Cardiac fibroblast (primary cell): ENCODE data around the gene HOXC5.

Experiments
- DNase-seq, 2 donors: peaks; one replicate each; pipeline versions ENCODE4 v3.0.0 to v3.0.0-alpha.2; 2010; ENCODE audit warnings: low read depth in 2 of 2
- H3K4me3 ChIP-seq, 2 donors: replicated peaks in 1 of 2; 1 replicate in 1 of 2; 2 replicates in 1 of 2; pipeline ENCODE4 v1.5.1; 2011; ENCODE audit warnings: low read depth in 2 of 2, low read length in 2 of 2, mild to moderate bottlenecking in 2 of 2, moderate library complexity in 1 of 2
- TF ChIP-seq, protein P1 (sequence below): IDR thresholded peaks from one replicate; pipeline ENCODE4 v1.5.1; 2011; ENCODE audit warnings: low read depth, mild to moderate bottlenecking, low read length, inconsistent platforms

Gene HOXC5

DNA sequence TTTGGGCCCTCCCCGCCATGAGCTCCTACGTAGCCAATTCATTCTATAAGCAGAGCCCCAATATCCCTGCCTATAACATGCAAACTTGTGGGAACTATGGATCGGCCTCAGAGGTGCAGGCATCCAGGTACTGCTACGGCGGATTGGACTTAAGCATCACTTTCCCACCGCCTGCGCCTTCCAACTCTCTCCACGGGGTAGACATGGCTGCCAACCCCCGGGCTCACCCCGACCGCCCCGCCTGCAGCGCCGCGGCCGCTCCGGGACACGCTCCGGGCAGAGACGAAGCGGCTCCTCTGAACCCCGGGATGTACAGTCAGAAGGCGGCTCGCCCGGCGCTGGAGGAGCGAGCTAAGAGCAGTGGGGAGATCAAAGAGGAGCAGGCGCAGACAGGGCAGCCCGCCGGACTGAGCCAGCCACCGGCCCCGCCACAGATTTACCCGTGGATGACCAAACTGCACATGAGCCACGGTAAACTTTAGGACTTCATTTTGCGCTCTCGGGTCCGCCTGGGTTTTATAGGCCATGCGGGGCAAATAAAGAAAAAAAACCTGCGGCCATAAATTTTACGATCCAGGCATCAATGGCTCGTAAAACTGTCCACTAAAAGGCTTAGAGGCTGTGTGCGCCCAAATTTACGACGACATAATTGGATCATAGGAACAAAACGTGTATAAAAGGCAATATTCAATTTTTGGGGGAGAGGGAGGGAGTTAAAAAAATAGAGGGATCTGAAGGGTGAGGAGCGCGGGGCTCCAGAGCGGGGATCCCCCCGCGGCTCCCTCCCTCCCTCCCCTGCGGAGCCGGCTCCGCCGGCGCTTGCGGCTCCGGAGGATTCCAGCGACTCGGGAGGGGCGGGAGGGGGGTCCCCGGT lies 493 bp downstream of the HOXC5 start:
- DNase-seq: no peak
- no peak overlapping the region for H3K4me3 ChIP-seq
- TF ChIP-seq, protein P1, sequence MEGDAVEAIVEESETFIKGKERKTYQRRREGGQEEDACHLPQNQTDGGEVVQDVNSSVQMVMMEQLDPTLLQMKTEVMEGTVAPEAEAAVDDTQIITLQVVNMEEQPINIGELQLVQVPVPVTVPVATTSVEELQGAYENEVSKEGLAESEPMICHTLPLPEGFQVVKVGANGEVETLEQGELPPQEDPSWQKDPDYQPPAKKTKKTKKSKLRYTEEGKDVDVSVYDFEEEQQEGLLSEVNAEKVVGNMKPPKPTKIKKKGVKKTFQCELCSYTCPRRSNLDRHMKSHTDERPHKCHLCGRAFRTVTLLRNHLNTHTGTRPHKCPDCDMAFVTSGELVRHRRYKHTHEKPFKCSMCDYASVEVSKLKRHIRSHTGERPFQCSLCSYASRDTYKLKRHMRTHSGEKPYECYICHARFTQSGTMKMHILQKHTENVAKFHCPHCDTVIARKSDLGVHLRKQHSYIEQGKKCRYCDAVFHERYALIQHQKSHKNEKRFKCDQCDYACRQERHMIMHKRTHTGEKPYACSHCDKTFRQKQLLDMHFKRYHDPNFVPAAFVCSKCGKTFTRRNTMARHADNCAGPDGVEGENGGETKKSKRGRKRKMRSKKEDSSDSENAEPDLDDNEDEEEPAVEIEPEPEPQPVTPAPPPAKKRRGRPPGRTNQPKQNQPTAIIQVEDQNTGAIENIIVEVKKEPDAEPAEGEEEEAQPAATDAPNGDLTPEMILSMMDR: no peak

DNA sequence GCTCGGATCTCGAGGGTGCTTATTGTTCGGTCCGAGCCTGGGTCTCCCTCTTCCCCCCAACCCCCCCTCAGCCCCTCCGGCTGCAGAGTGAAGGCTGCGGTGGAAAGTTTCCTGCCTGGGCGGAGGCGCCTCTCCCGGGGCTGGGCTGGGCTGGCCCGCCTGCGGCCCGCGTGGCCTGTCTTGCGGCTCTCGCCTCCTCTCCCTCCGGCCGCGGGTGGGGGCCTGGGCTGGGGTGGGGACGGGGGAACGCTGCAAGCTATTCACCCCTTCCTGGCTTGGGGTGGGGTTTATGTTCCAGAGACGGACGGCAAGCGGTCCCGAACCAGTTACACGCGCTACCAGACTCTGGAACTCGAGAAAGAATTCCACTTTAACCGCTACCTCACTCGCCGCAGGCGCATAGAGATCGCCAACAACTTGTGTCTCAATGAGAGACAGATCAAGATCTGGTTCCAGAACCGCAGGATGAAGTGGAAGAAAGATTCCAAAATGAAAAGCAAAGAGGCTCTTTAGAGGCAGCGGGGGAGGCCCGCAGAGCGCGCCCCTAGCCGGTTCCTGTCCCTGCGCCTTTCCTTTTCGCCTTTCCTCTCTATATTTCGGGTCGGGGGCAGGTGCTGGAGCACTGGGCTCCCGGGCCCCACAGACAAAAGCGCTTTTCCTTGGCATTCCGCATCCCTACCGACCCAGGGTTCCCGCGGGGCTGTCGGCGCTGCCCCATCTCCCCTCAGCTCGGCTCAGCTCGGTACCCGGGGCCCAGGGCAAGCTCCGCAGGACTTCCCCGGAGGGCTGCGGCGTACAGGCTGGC lies 1.3 kb downstream of the HOXC5 start:
- no peak overlapping the region for H3K4me3 ChIP-seq
- TF ChIP-seq, protein P1: no peak
- no peak for DNase-seq

DNA sequence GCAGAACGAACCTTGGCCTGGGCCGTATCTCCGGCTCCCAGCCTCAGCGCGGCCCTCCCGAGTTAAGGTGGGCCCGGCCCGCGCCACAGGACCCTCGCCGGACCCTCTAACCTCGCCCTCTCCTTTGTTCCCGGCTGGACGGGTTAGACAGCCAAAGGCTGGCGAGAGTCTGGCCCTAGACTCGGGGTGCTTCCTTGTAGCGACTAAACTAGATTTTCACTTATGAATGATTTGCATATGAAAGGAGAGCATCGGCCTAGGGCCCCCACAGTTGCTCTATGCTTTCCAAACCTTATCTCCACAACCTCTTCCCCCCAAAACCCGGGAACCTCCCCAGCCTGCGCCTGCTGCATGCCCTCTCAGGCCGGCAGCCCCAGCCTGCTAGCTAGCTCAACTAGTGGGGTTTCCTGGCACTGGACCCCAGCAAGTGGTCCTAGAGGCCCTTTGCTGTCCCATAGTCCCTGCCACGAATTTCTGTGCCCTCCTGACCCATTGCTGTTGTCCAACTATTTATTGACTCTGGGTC lies 2.0 kb downstream of the HOXC5 start:
- no peak overlapping the region for H3K4me3 ChIP-seq
- no peak for DNase-seq
- TF ChIP-seq, protein P1: no peak

DNA sequence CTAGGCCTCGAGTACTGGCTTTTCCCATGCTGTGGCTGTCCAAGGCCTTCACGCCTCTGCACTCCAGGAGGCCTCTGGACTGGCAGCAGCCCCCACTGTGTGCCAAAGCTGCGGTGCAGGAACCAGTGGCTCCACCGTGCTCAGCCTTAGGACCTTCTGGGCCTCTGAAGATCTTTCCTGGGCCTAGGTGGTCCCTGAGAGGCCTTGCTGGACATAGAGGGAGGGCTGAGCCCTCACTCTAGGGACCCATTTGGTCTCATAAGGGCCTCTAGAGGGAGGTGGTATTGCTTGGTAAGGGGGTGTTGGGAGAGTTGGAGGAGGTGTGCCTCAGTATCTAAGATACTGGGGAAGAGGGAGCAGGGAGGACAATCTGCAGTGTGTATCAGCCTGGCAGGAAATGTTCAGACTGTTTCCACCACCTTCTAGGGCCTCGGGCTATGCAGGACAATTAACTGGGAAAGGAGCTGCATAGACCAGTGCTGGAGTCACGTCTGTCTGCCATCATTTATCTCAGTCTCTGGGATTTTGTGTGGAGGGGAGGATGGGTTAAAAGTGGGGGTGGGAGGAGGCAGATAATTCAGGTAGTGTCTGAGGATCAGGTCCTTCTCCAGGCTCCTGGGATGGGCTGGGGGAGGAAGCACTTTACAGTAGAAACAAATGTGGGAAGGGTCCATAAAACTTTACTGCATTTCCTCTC lies 2.9 kb downstream of the HOXC5 start:
- DNase-seq: no peak
- TF ChIP-seq, protein P1: no peak

DNA sequence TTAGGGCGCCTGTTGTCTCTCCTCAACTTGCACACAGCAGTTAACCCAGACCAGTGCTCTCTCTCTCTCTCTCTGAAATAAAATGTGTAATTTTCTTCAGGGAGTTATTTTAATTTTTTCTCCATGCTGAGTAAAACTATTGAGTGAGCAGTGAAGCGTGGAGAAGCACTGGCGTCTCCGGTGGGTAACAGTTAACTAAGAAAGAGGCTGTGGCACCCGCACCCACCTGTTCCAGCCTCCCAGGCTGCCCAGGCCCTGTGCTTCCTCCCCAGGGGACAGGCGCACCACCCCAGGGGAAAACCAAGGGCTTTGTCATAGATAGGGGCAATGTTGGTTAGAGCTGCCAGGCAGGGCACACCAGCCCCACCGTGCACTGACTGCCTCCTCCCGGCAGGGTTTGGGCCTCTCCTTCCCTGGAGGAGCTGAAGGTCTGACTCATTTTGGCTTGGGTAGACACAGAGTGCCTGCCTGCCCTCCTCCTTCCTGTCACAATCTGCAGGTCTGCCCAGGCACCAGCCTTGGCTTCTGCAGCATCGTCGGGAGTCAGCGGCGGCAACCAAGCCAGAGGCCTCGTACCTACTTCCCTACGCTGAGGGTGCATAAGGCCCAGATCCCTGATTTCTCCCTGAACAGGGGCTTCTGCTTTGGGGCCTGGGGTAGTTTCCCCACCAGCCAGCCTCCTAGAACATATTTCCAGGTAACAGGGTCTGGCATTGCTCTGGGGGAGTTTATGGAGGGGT lies 3.9 kb downstream of the HOXC5 start:
- TF ChIP-seq, protein P1: no peak
- no peak for DNase-seq
- no peak overlapping the region for H3K4me3 ChIP-seq

More for the DNA sequence above, 2.9 kb downstream of the HOXC5 start:
- H3K4me3 ChIP-seq: no peak overlapping the region
